Dorsolateral prefrontal cortex (tissue), 118 donors: ENCODE measurements around the gene WNT8A. TPM values are rescaled to one million over a fixed set of nuclear protein-coding genes. Genes with fewer than 3 reads are reported as not detected.

Experiments used
- total RNA-seq, 120 experiments: library from RNA; stranded (reverse); gene quantifications; one replicate each; pipeline versions ENCODE4 v1.2.3 to v1.2.4, GENCODE V29; 2022

Gene WNT8A
- total RNA-seq, 120 experiments from 2014 or later: 0.28 to 1.5 (median 0.52) TPM; not detected in 43

Other genes starting within 250 kb of the WNT8A start
- gene MYOT, start 216.2 kb upstream of the WNT8A start, total RNA-seq: 10 to 100 TPM in 50 of 120 experiments, 1 to 10 TPM in 69, under 1 TPM in 1; 0.72 to 31.0 (median 8.7) TPM
- 1 to 10 TPM in 8 of 120 experiments, under 1 TPM in 26, not detected in 86; 0.31 to 1.6 (median 0.65) TPM for gene PKD2L2, start 194.6 kb upstream of the WNT8A start, total RNA-seq
- gene FAM13B, start 51.0 kb upstream of the WNT8A start, total RNA-seq: 100 to 1,000 TPM in 22 of 120 experiments, 10 to 100 TPM in 98; 61.9 to 120 (median 86.7) TPM
- gene NME5, start 55.4 kb downstream of the WNT8A start, total RNA-seq: 10 to 100 TPM; 12.9 to 48.5 (median 31.0) TPM
- 100 to 1,000 TPM in 71 of 120 experiments, 10 to 100 TPM in 49; 75.7 to 137 (median 102) TPM for gene BRD8, start 94.6 kb downstream of the WNT8A start, total RNA-seq
- 1 to 10 TPM in 2 of 120 experiments, under 1 TPM in 16, not detected in 102; 0.16 to 1.9 (median 0.61) TPM for gene KIF20A, start 95.1 kb downstream of the WNT8A start, total RNA-seq
- gene CDC23, start 129.3 kb downstream of the WNT8A start, total RNA-seq: 10 to 100 TPM; 17.3 to 35.9 (median 25.7) TPM
- gene GFRA3, start 190.6 kb downstream of the WNT8A start, total RNA-seq: under 1 TPM in 24 of 120 experiments, not detected in 96; 0.14 to 0.78 (median 0.35) TPM
- 1 to 10 TPM in 6 of 120 experiments, under 1 TPM in 37, not detected in 77; 0.23 to 1.5 (median 0.50) TPM for gene CDC25C, start 247.8 kb downstream of the WNT8A start, total RNA-seq